DOHH2 (cell line): Measurements from ENCODE around the gene PPP4R2.

Experiments used
- H3F3A ChIP-seq: fragments of 200-600 bp; sonication (generic), shearing (Covaris generic); 2 replicates; pipeline ENCODE4 v1.6.0; 2016; ENCODE audit warnings: antibody characterized with exemption, mild to moderate bottlenecking; ENCODE audit not compliant: control insufficient read depth, insufficient read depth
- H3K27ac ChIP-seq: fragments of 200-600 bp; sonication (generic); 2 replicates; pipeline ENCODE4 v1.5.1; 2014; ENCODE audit warnings: low read depth, mild to moderate bottlenecking, low read length, moderate library complexity
- H3K27me3 ChIP-seq: fragments of 200-600 bp; sonication (generic); 2 replicates; pipeline ENCODE4 v1.6.1; 2014; ENCODE audit warnings: mild to moderate bottlenecking, low read length, mixed read lengths; ENCODE audit not compliant: control insufficient read depth
- H3K36me3 ChIP-seq: fragments of 200-600 bp; sonication (generic); 2 replicates; pipeline ENCODE4 v1.6.1; 2014; ENCODE audit warnings: mild to moderate bottlenecking, low read length, moderate library complexity, mixed read lengths; ENCODE audit not compliant: control insufficient read depth
- H3K4me1 ChIP-seq: fragments of 200-600 bp; sonication (generic); 2 replicates; pipeline ENCODE4 v1.6.1; 2014; ENCODE audit warnings: mild to moderate bottlenecking, low read length, mixed read lengths; ENCODE audit not compliant: control insufficient read depth
- H3K4me2 ChIP-seq: fragments of 200-600 bp; sonication (generic); 2 replicates; pipeline ENCODE4 v1.6.0; 2014; ENCODE audit warnings: mild to moderate bottlenecking, low read length, moderate library complexity
- H3K4me3 ChIP-seq: fragments of 200-600 bp; sonication (generic); 2 replicates; pipeline ENCODE4 v1.5.1; 2014; ENCODE audit warnings: mild to moderate bottlenecking, low read length, mixed read lengths
- H3K79me2 ChIP-seq: fragments of 200-600 bp; sonication (generic); 2 replicates; pipeline ENCODE4 v1.6.1; 2014; ENCODE audit warnings: mild to moderate bottlenecking, low read length, mixed read lengths; ENCODE audit not compliant: control insufficient read depth
- H3K9me2 ChIP-seq: fragments of 200-600 bp; sonication (generic); replicated peaks from 2 replicates; pipeline ENCODE4 v1.6.1; 2014; ENCODE audit warnings: mild to moderate bottlenecking, low read length, mixed read lengths; ENCODE audit not compliant: control insufficient read depth
- H3K9me3 ChIP-seq: fragments of 200-600 bp; sonication (generic); 2 replicates; pipeline ENCODE4 v1.6.1; 2014; ENCODE audit warnings: antibody characterized with exemption, low read length, mixed read lengths; ENCODE audit not compliant: control insufficient read depth, insufficient read depth
- H4K20me1 ChIP-seq: fragments of 200-600 bp; sonication (generic); 2 replicates; pipeline ENCODE4 v1.6.0; 2014; ENCODE audit warnings: low read depth, mild to moderate bottlenecking, antibody characterized with exemption, low read length, moderate library complexity; ENCODE audit not compliant: control insufficient read depth, insufficient read depth
- CTCF ChIP-seq: fragments of 200-600 bp; sonication (generic); IDR thresholded peaks from one replicate; pipeline ENCODE4 v1.5.1; 2014; ENCODE audit warnings: antibody characterized with exemption, mild to moderate bottlenecking, low read depth, low read length; ENCODE audit not compliant: poor library complexity, severe bottlenecking
- EZH2phosphoT487 ChIP-seq: fragments of 200-600 bp; sonication (generic); IDR thresholded peaks from 2 replicates; pipeline ENCODE4 v1.6.1; 2017; ENCODE audit warnings: borderline replicate concordance, mild to moderate bottlenecking, antibody characterized with exemption, low read length, moderate library complexity, mixed read lengths

PPP4R2 gene

DNA sequence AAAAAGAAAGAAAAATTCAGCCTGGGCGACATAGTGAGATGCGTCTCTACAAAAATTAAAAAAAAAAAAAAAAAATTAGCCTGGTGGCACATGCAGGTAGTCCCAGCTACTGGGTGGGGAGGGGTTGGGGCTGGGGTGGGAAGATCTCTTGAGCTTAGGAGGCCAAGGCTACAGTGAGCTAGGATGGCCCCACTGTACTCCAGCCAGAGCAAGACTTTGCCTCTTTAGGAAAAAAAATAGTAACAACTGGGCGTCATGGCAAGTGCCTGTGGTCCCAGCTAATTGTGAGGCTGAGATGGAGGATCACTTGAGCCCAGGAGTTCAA is 23.9 kb upstream of the PPP4R2 start:
- no peak overlapping the region for H3K4me2 ChIP-seq
- TF ChIP-seq CTCF (no peak), EZH2phosphoT487 (no peak)
- no peaks in the 10 kb centered on the region for H3K9me2 ChIP-seq

DNA sequence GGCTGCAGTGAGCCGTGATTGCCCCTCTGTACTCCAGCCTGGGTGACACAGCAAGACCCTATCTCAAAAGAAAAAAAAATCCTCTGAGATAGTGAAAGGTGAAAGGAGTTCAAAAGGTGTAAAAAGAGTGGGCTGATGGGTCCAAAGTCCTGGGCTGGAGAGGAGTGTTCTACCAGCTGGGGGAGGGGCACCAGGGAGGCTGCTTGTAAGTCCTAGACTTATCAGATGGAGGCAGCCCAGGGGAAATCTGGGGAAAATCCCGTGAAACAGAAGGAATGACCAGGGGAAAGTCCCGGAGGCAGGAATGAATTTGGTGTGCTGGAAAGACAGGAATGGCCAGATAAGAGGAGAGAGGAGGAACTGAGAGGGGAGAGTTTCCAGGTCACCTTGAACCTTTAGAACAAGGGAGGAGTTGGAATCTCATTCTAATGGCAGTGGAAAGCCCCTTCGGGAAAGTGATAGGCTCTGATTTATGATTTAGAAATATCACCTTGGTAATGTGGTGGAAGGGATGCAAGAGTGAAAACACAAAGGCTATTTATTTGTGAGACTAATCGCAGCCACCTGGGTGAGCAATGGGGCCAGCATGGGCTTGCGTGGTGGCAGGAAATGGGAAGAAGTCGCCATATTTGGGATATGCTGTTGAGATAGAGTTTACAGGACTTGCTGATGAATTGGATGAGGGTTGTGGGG is 23.4 kb upstream of the PPP4R2 start:
- no peaks in the 10 kb centered on the region for H3K27me3 ChIP-seq
- H3F3A ChIP-seq: no peaks in the 10 kb centered on the region
- H3K9me2 ChIP-seq: no peaks in the 10 kb centered on the region
- TF ChIP-seq EZH2phosphoT487 (no peak), CTCF (no peak)
- no peaks in the 10 kb centered on the region for H3K79me2 ChIP-seq
- H3K4me1 ChIP-seq: peaks cover 14% of the 10 kb centered on the region
- H3K36me3 ChIP-seq: no peaks in the 10 kb centered on the region
- no peaks in the 10 kb centered on the region for H3K9me3 ChIP-seq
- H3K27ac ChIP-seq: no peak overlapping the region
- H3K4me3 ChIP-seq: no peak overlapping the region
- H4K20me1 ChIP-seq: no peaks in the 10 kb centered on the region
- H3K4me2 ChIP-seq: no peak overlapping the region

More for the DNA sequence above, 23.9 kb upstream of the PPP4R2 start:
- H3K9me3 ChIP-seq: no peaks in the 10 kb centered on the region
- H3K79me2 ChIP-seq: no peaks in the 10 kb centered on the region
- H3K27ac ChIP-seq: no peak overlapping the region
- H3F3A ChIP-seq: no peaks in the 10 kb centered on the region
- no peaks in the 10 kb centered on the region for H3K27me3 ChIP-seq
- H3K4me3 ChIP-seq: no peak overlapping the region
- H3K4me1 ChIP-seq: peaks cover 14% of the 10 kb centered on the region
- no peaks in the 10 kb centered on the region for H3K36me3 ChIP-seq
- no peaks in the 10 kb centered on the region for H4K20me1 ChIP-seq

GRCh38 chr3:72973786-72974185 is 22.8 kb upstream of the PPP4R2 start:
- no peak overlapping the region for H3K4me2 ChIP-seq
- H3K4me3 ChIP-seq: no peak overlapping the region
- H3K27me3 ChIP-seq: no peaks in the 10 kb centered on the region
- no peaks in the 10 kb centered on the region for H3K79me2 ChIP-seq
- no peaks in the 10 kb centered on the region for H3K36me3 ChIP-seq
- H3F3A ChIP-seq: no peaks in the 10 kb centered on the region
- no peaks in the 10 kb centered on the region for H3K9me3 ChIP-seq
- peaks cover 14% of the 10 kb centered on the region for H3K4me1 ChIP-seq
- no peak for TF ChIP-seq CTCF
- TF ChIP-seq EZH2phosphoT487: no peak
- no peaks in the 10 kb centered on the region for H4K20me1 ChIP-seq
- no peak overlapping the region for H3K27ac ChIP-seq
- H3K9me2 ChIP-seq: no peaks in the 10 kb centered on the region
